GM21390 (cell line): ENCODE measurements around the gene C1QL4.
"Not testable (repeated sequence)": the region's sequence is repeated elsewhere in the genome, so short reads cannot be mapped to it uniquely, and the experiment has no call there.

Experiments
- ATAC-seq: cut with Tn5 transposase; IDR thresholded peaks from one replicate; pipeline ENCODE4 v1.9.1; 2021; ENCODE audit not compliant: unreplicated experiment

Gene C1QL4

GRCh38 chr12:49336645-49337584 lies at the start of gene C1QL4:
C1QL4 (minus strand) TSS chr12:49337188; CDS start chr12:49336477, 711 bp downstream.
- ATAC-seq, result peak; percentile 67

- not testable (repeated sequence) for ATAC-seq
Measured at GRCh38 chr12:49380184-49380583, 43.2 kb upstream of the C1QL4 start.

- ATAC-seq, result no peak
Measured at GRCh38 chr12:49377386-49377785, 40.4 kb upstream of the C1QL4 start.

- ATAC-seq, result no peak
Measured at GRCh38 chr12:49375406-49375805, 38.4 kb upstream of the C1QL4 start.

GRCh38 chr12:49370539-49370938 lies 33.6 kb upstream of the C1QL4 start:
- ATAC-seq, result no peak

GRCh38 chr12:49369411-49370145 lies 32.6 kb upstream of the C1QL4 start:
- peak; percentile 61 for ATAC-seq

GRCh38 chr12:49368240-49368600 lies 31.2 kb upstream of the C1QL4 start:
- no peak for ATAC-seq

GRCh38 chr12:49367381-49368239 lies 30.6 kb upstream of the C1QL4 start, which contains the start of gene SPATS2:
SPATS2 (plus strand) TSS chr12:49367462; CDS start chr12:49461013, 93,551 bp downstream.
- no peak for ATAC-seq

GRCh38 chr12:49366652-49367380 lies 29.8 kb upstream of the C1QL4 start:
- ATAC-seq, result peak; percentile 60

GRCh38 chr12:49366096-49366651 lies 29.2 kb upstream of the C1QL4 start:
- peak; percentile 3 for ATAC-seq

- no peak for ATAC-seq
Measured at GRCh38 chr12:49365542-49365941, 28.6 kb upstream of the C1QL4 start.

- no peak for ATAC-seq
Measured at GRCh38 chr12:49364989-49365388, 28.0 kb upstream of the C1QL4 start.

GRCh38 chr12:49362077-49362476 lies 25.1 kb upstream of the C1QL4 start:
- no peak for ATAC-seq

- no peak for ATAC-seq
Measured at GRCh38 chr12:49359671-49360070, 22.7 kb upstream of the C1QL4 start.

GRCh38 chr12:49358483-49359141 lies 21.6 kb upstream of the C1QL4 start:
- peak; percentile 57 for ATAC-seq

- ATAC-seq, result no peak
Measured at GRCh38 chr12:49357103-49357678, 20.2 kb upstream of the C1QL4 start.

- ATAC-seq, result no peak
Measured at GRCh38 chr12:49355913-49356312, 18.9 kb upstream of the C1QL4 start.

GRCh38 chr12:49352351-49352750 lies 15.4 kb upstream of the C1QL4 start:
- no peak for ATAC-seq

- no peak for ATAC-seq
Measured at GRCh38 chr12:49349266-49349665, 12.3 kb upstream of the C1QL4 start.
